HepG2 (cell line): ENCODE results near the gene SLC35A3. TPM values are rescaled to one million over a fixed set of nuclear protein-coding genes. Genes with fewer than 3 reads are reported as not detected.

Experiments
- CEBPZ ChIP-seq: IDR thresholded peaks from 2 replicates; pipeline ENCODE4 v1.6.1; 2012; ENCODE audit warnings: low read length, improper control_type of control experiment
- EED ChIP-seq: sonication (generic); formaldehyde crosslinking; IDR thresholded peaks from 2 replicates; pipeline ENCODE4 v1.5.0; 2020; ENCODE audit warnings: mild to moderate bottlenecking, missing genetic modification reagents
- EP300 ChIP-seq, 3 experiments: sonication (generic) in 1 of 3; formaldehyde crosslinking in 1 of 3; IDR thresholded peaks; 2 replicates each; pipeline versions ENCODE4 v1.5.1 to v1.6.1; 2011 to 2020; ENCODE audit warnings: low read depth in 2 of 3, low read length in 2 of 3, borderline replicate concordance in 1 of 3, improper control_type of control experiment in 1 of 3, mild to moderate bottlenecking in 1 of 3, missing genetic modification reagents in 1 of 3, moderate library complexity in 1 of 3
- FOXA1 ChIP-seq, 2 experiments: fragments of 450-650 bp in 1 of 2; sonication (generic) in 1 of 2; formaldehyde crosslinking in 1 of 2; IDR thresholded peaks; 2 replicates each; pipeline versions ENCODE4 v1.4.0 to v1.6.1; 2016 to 2020; ENCODE audit warnings: missing genetic modification reagents in 1 of 2
- FOXO4 ChIP-seq: sonication (generic); formaldehyde crosslinking; conservative IDR thresholded peaks from 2 replicates; pipeline ENCODE4 v1.8.1; 2023; ENCODE audit warnings: missing genetic modification reagents
- IRF9 ChIP-seq: sonication (generic); formaldehyde crosslinking; IDR thresholded peaks from 2 replicates; pipeline ENCODE4 v1.8.0; 2022; ENCODE audit warnings: missing genetic modification reagents, mild to moderate bottlenecking, borderline replicate concordance
- MEIS1 ChIP-seq: sonication (generic); formaldehyde crosslinking; IDR thresholded peaks from 2 replicates; pipeline ENCODE4 v1.9.0; 2021; ENCODE audit warnings: mild to moderate bottlenecking, missing genetic modification reagents, moderate library complexity, borderline replicate concordance
- MYNN ChIP-seq: sonication (generic); formaldehyde crosslinking; IDR thresholded peaks from 2 replicates; pipeline ENCODE4 v1.4.0; 2020; ENCODE audit warnings: mild to moderate bottlenecking, low read depth, missing genetic modification reagents
- NPAS2 ChIP-seq: sonication (generic); formaldehyde crosslinking; IDR thresholded peaks from 2 replicates; pipeline ENCODE4 v1.8.0; 2022; ENCODE audit warnings: mild to moderate bottlenecking, missing genetic modification reagents, borderline replicate concordance
- PHF8 ChIP-seq: sonication (generic); formaldehyde crosslinking; IDR thresholded peaks from 2 replicates; pipeline ENCODE4 v1.5.0; 2020; ENCODE audit warnings: missing genetic modification reagents
- RBAK ChIP-seq: sonication (generic); formaldehyde crosslinking; IDR thresholded peaks from 2 replicates; pipeline ENCODE4 v1.5.1; 2020; ENCODE audit warnings: mild to moderate bottlenecking, missing genetic modification reagents
- RBM22 ChIP-seq: fragments of 200-400 bp; formaldehyde crosslinking; optimal IDR thresholded peaks from 2 replicates; pipeline ENCODE3; 2017; ENCODE audit warnings: mild to moderate bottlenecking, low read length, moderate library complexity
- SPEN ChIP-seq: sonication (generic); formaldehyde crosslinking; IDR thresholded peaks from 2 replicates; pipeline ENCODE4 v1.5.1; 2020; ENCODE audit warnings: low read depth, mild to moderate bottlenecking, missing genetic modification reagents
- ZNF136 ChIP-seq: sonication (generic); formaldehyde crosslinking; IDR thresholded peaks from 2 replicates; pipeline ENCODE4 v1.8.1; 2022; ENCODE audit warnings: low read depth, mild to moderate bottlenecking, moderate library complexity, missing genetic modification reagents
- ZNF253 ChIP-seq: sonication (generic); formaldehyde crosslinking; IDR thresholded peaks from 2 replicates; pipeline ENCODE4 v1.8.0; 2022; ENCODE audit warnings: mild to moderate bottlenecking, missing genetic modification reagents, borderline replicate concordance
- ZNF34 ChIP-seq: sonication (generic); formaldehyde crosslinking; IDR thresholded peaks from 2 replicates; pipeline ENCODE4 v1.4.0; 2020; ENCODE audit warnings: mild to moderate bottlenecking, missing genetic modification reagents, borderline replicate concordance
- ZNF569 ChIP-seq: sonication (generic); formaldehyde crosslinking; IDR thresholded peaks from 2 replicates; pipeline ENCODE4 v1.5.0; 2020; ENCODE audit warnings: mild to moderate bottlenecking, missing genetic modification reagents, moderate library complexity, borderline replicate concordance
- ZNF605 ChIP-seq: sonication (generic); formaldehyde crosslinking; IDR thresholded peaks from 2 replicates; pipeline ENCODE4 v1.8.0; 2022; ENCODE audit warnings: mild to moderate bottlenecking, missing genetic modification reagents
- polyA plus RNA-seq, 8 experiments: library from polyadenylated mRNA; depleted of rRNA in 3 of 8; stranded (reverse) in 7 of 8; unstranded in 1 of 8; fragments of >200 nt; fragmentation: Illumina TruSeq in 4 of 8; extraction: Trizol in 4 of 8; gene quantifications; 2 replicates each; pipeline versions ENCODE4 v1.2.1 to v1.2.3, GENCODE V29; 2011 to 2016; ENCODE audit warnings: low read depth in 4 of 8, missing spikeins in 1 of 8, mixed read lengths in 1 of 8; ENCODE audit not compliant: insufficient read depth in 1 of 8
- total RNA-seq, 5 experiments: library from RNA; depleted of rRNA; stranded (reverse); fragments of >200 nt; fragmentation: Illumina TruSeq; extraction: Trizol; gene quantifications; 2 replicates each; pipeline ENCODE4 v1.2.3, GENCODE V29; 2016; ENCODE audit warnings: low read depth in 1 of 5
- TF ChIP-seq, protein P1 (sequence below): IDR thresholded peaks from 2 replicates; pipeline ENCODE4 v1.6.1; 2012; ENCODE audit warnings: inconsistent platforms
- TF ChIP-seq, protein P2 (sequence below): sonication (generic); formaldehyde crosslinking; IDR thresholded peaks from 2 replicates; pipeline ENCODE4 v1.5.1; 2020; ENCODE audit warnings: missing genetic modification reagents, mild to moderate bottlenecking, borderline replicate concordance

SLC35A3 gene
- total and polyA plus RNA-seq, 2 of the 13 experiments (the other 11 are each of a cell fraction or from before 2014, with no cell fraction given) = 11.2 to 24.9 TPM

DNA sequence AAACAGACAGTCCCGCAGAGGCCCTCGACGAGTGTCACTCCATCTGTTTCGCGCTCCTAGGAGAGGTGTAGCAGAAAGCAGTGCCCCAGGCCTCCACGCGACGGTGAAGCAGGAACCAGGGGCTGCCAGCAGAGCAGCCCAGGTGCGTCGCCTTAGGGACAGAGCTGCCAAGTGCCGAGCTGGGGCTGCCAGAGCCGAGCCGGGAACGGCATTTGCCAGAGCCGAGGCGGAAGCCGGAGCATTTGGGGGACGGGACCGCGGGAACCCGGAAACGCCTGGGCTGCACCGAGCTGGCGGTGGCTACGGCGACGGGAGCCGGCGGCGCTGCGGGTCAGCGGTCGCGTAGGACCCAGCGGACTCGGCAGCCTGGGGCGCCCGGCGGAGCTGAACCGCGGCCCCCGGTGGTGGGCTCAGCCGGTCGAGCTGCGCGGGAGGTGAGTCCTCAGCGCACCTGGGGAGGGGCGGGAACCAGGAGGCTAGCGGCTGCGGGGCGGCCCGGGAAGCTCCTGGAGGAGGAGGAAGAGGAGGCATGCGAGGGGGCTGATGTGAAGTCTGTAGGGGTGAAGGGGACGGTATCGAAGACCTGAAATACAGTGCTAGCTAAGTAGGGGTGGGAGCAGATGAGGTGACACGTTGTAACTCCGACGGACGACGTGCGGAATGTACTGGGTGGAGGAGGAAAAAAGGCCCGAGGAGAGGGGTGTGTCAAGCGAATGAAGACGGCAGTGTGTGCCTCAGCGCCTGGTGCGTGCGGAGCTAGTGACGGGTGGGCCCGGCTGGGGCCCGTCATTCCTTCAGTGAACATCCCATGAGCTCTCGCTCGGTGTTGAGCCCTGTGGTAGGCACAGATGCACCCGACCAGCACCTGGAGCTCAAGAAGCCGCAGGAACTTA is at the start of gene SLC35A3 (continued):
- TF ChIP-seq MEIS1 (CRISPR knock-in tag) = peak; percentile 95
- peak; percentile 99 for TF ChIP-seq ZNF34 (CRISPR knock-in tag)
- TF ChIP-seq, protein P1, sequence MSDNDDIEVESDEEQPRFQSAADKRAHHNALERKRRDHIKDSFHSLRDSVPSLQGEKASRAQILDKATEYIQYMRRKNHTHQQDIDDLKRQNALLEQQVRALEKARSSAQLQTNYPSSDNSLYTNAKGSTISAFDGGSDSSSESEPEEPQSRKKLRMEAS = peak; percentile 84
- peak; percentile 95 for TF ChIP-seq IRF9
- no peak for TF ChIP-seq FOXO4 (CRISPR knock-in tag)
- TF ChIP-seq CEBPZ = no peak
- TF ChIP-seq ZNF253 (CRISPR knock-in tag) = peak; percentile 82; the same call in 1 of the 2 replicates
- 0 out of 2 replicates have a peak, but pooled peaks have one; percentile 96 for TF ChIP-seq ZNF569 (CRISPR knock-in tag)
- no peak for TF ChIP-seq NPAS2
- TF ChIP-seq EED = peak; percentile 99
- TF ChIP-seq RBM22 = no peak
- peak; percentile 96 for TF ChIP-seq PHF8 (CRISPR knock-in tag)
- peak; percentile 85 for TF ChIP-seq ZNF605 (CRISPR knock-in tag)
- peak in 1 of 2 experiments; percentile 29; a peak in 1 of 4 replicates for TF ChIP-seq EP300 (IDR thresholded peaks at IDR 0.05; ENCODE audit: low read depth in 2 of 2, low read length in 2 of 2)
- TF ChIP-seq EP300 (CRISPR knock-in tag; IDR thresholded peaks at IDR 0.05; ENCODE audit: borderline replicate concordance) = peak; percentile 47; the same call in 1 of the 2 replicates
- TF ChIP-seq FOXA1 (IDR thresholded peaks at IDR 0.05) = no peak
- peak; percentile 27; the same call in 1 of the 2 replicates for TF ChIP-seq FOXA1 (CRISPR knock-in tag; IDR thresholded peaks at IDR 0.05)
- TF ChIP-seq RBAK = no peak; the same call in 1 of the 2 replicates
- TF ChIP-seq SPEN (CRISPR knock-in tag) = peak; percentile 98
- no peak; the same call in 1 of the 2 replicates for TF ChIP-seq MYNN (CRISPR knock-in tag)
- peak; percentile 85; the same call in 1 of the 2 replicates for TF ChIP-seq ZNF136 (CRISPR knock-in tag)
- TF ChIP-seq, protein P2, sequence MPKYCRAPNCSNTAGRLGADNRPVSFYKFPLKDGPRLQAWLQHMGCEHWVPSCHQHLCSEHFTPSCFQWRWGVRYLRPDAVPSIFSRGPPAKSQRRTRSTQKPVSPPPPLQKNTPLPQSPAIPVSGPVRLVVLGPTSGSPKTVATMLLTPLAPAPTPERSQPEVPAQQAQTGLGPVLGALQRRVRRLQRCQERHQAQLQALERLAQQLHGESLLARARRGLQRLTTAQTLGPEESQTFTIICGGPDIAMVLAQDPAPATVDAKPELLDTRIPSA (CRISPR knock-in tag) = 0 out of 2 replicates have a peak, but pooled peaks have one; percentile 68
